Trophoblast cell (in vitro differentiated cells and primary cell): ENCODE measurements around the gene AKAP13.

ENCODE experiments used
- DNase-seq, 2 donors: peaks; one replicate each; pipeline ENCODE4 v3.0.0-alpha.2; 2016
- H2AFZ ChIP-seq: 2 replicates; pipeline ENCODE4 v1.6.1; 2013; ENCODE audit warnings: low read length, moderate library complexity, mild to moderate bottlenecking; ENCODE audit not compliant: insufficient read depth, poor library complexity
- H2AK5ac ChIP-seq: 2 replicates; pipeline ENCODE4 v1.6.1; 2013; ENCODE audit warnings: mild to moderate bottlenecking, low read length
- H2BK120ac ChIP-seq: 2 replicates; pipeline ENCODE4 v1.6.1; 2013; ENCODE audit warnings: low read length, mild to moderate bottlenecking, moderate library complexity; ENCODE audit not compliant: insufficient read depth, poor library complexity
- H2BK12ac ChIP-seq: 2 replicates; pipeline ENCODE4 v1.6.1; 2013; ENCODE audit warnings: mild to moderate bottlenecking, low read length, moderate library complexity
- H2BK5ac ChIP-seq: 2 replicates; pipeline ENCODE4 v1.6.1; 2013; ENCODE audit warnings: low read length, low read depth, moderate library complexity, mild to moderate bottlenecking; ENCODE audit not compliant: poor library complexity
- H3K14ac ChIP-seq: 2 replicates; pipeline ENCODE4 v1.6.1; 2013; ENCODE audit warnings: mild to moderate bottlenecking, low read length
- H3K18ac ChIP-seq: 2 replicates; pipeline ENCODE4 v1.6.1; 2013; ENCODE audit warnings: mild to moderate bottlenecking, low read length
- H3K23ac ChIP-seq: 2 replicates; pipeline ENCODE4 v1.6.1; 2013; ENCODE audit warnings: low read length
- H3K27ac ChIP-seq: 2 replicates; pipeline ENCODE4 v1.5.1; 2013; ENCODE audit warnings: low read depth, mild to moderate bottlenecking, inconsistent platforms, low read length, moderate library complexity
- H3K27me3 ChIP-seq: 2 replicates; pipeline ENCODE4 v1.6.1; 2013; ENCODE audit warnings: inconsistent platforms, mild to moderate bottlenecking, low read length, moderate library complexity; ENCODE audit not compliant: insufficient read depth
- H3K36me3 ChIP-seq, 2 experiments: 1 replicate in 1 of 2; 2 replicates in 1 of 2; pipeline ENCODE4 v1.6.1; 2013; ENCODE audit warnings: low read length in 2 of 2, mild to moderate bottlenecking in 2 of 2, moderate library complexity in 1 of 2; ENCODE audit not compliant: insufficient read depth in 2 of 2, control insufficient read depth in 1 of 2
- H3K4ac ChIP-seq: 2 replicates; pipeline ENCODE4 v1.6.1; 2013; ENCODE audit warnings: low read depth, mild to moderate bottlenecking, low read length, moderate library complexity
- H3K4me1 ChIP-seq, 2 experiments: 1 replicate in 1 of 2; 2 replicates in 1 of 2; pipeline ENCODE4 v1.6.1; 2013; ENCODE audit warnings: low read length in 2 of 2, mild to moderate bottlenecking in 2 of 2, moderate library complexity in 1 of 2; ENCODE audit not compliant: insufficient read depth in 2 of 2, control insufficient read depth in 1 of 2
- H3K4me2 ChIP-seq: 2 replicates; pipeline ENCODE4 v1.6.1; 2013; ENCODE audit warnings: inconsistent platforms, mild to moderate bottlenecking, low read length, moderate library complexity
- H3K4me3 ChIP-seq: 2 replicates; pipeline ENCODE4 v1.5.1; 2013; ENCODE audit warnings: mild to moderate bottlenecking, low read depth, low read length, inconsistent platforms
- H3K79me1 ChIP-seq: one replicate; pipeline ENCODE4 v1.6.1; 2013; ENCODE audit warnings: low read length
- H3K79me2 ChIP-seq: 2 replicates; pipeline ENCODE4 v1.6.1; 2013; ENCODE audit warnings: low read length, mild to moderate bottlenecking; ENCODE audit not compliant: control insufficient read depth, insufficient read depth, poor library complexity
- H3K9ac ChIP-seq: 2 replicates; pipeline ENCODE4 v1.6.1; 2013; ENCODE audit warnings: mild to moderate bottlenecking, low read length
- H3K9me3 ChIP-seq: 2 replicates; pipeline ENCODE4 v1.6.1; 2013; ENCODE audit warnings: low read depth, mild to moderate bottlenecking, control low read depth, inconsistent platforms, low read length; ENCODE audit not compliant: insufficient read depth
- H4K12ac ChIP-seq: 2 replicates; pipeline ENCODE4 v1.6.1; 2013; ENCODE audit warnings: low read depth, mild to moderate bottlenecking, low read length, moderate library complexity
- H4K8ac ChIP-seq: 2 replicates; pipeline ENCODE4 v1.6.1; 2013; ENCODE audit warnings: low read depth, mild to moderate bottlenecking, low read length, moderate library complexity
- H4K91ac ChIP-seq: one replicate; pipeline ENCODE4 v1.6.1; 2013; ENCODE audit warnings: low read depth, mild to moderate bottlenecking, low read length, moderate library complexity
- WGBS: extraction: QIAGEN DNeasy Blood & Tissue Kit; methylation state at CpG from one replicate; pipeline ENCODE4 v1.1.7; 2013; ENCODE audit warnings: missing lambda C conversion rate; ENCODE audit not compliant: insufficient read length, insufficient coverage; ENCODE audit errors: extremely low coverage; 5-methylcytosine and 5-hydroxymethylcytosine counted together

AKAP13 gene

GRCh38 chr15:85709250-85709649 lies 328.8 kb downstream of the AKAP13 start:
- no peak overlapping the region for H4K91ac ChIP-seq
- H2BK120ac ChIP-seq: no peak overlapping the region
- H2BK12ac ChIP-seq: no peak overlapping the region
- H3K79me2 ChIP-seq: no peaks in the 10 kb centered on the region
- H2AFZ ChIP-seq: no peak overlapping the region
- peaks cover 3 to 13% of the 10 kb centered on the region in 2 experiments for H3K4me1 ChIP-seq
- peaks cover 10 to 13% of the 10 kb centered on the region in 2 experiments for H3K36me3 ChIP-seq
- DNase-seq: no peak
- H3K4me3 ChIP-seq: no peak overlapping the region
- no peak overlapping the region for H4K12ac ChIP-seq
- H3K23ac ChIP-seq: no peak overlapping the region
- H3K79me1 ChIP-seq: no peaks in the 10 kb centered on the region
- H3K9me3 ChIP-seq: no peaks in the 10 kb centered on the region
- no peak overlapping the region for H3K4ac ChIP-seq
- no peak overlapping the region for H2BK5ac ChIP-seq
- no peak overlapping the region for H3K14ac ChIP-seq
- no peak overlapping the region for H3K9ac ChIP-seq
- H2AK5ac ChIP-seq: no peak overlapping the region
- no peaks in the 10 kb centered on the region for H3K27me3 ChIP-seq
- H3K27ac ChIP-seq: no peak overlapping the region
- H4K8ac ChIP-seq: no peak overlapping the region
- no CpG with 5 or more reads among the region's 2 CpGs for WGBS
- no peak overlapping the region for H3K18ac ChIP-seq
- H3K4me2 ChIP-seq: no peak overlapping the region

- Histone ChIP-seq H3K27me3 (no peaks in the 10 kb centered on the region), H4K12ac (no peak overlapping the region), H3K27ac (no peak overlapping the region), H3K79me1 (no peaks in the 10 kb centered on the region), H3K79me2 (no peaks in the 10 kb centered on the region), H2BK5ac (no peak overlapping the region), H2BK120ac (no peak overlapping the region), H2AK5ac (no peak overlapping the region), H3K9me3 (no peaks in the 10 kb centered on the region), H3K23ac (no peak overlapping the region), H3K4ac (no peak overlapping the region), H3K14ac (no peak overlapping the region), H3K4me3 (no peak overlapping the region), H3K4me2 (no peak overlapping the region), H3K4me1 (peaks cover 3 to 13% of the 10 kb centered on the region in 2 experiments), H3K36me3 (peaks cover 10 to 13% of the 10 kb centered on the region in 2 experiments), H3K18ac (no peak overlapping the region), H2AFZ (no peak overlapping the region), H2BK12ac (no peak overlapping the region), H4K91ac (no peak overlapping the region), H4K8ac (no peak overlapping the region), H3K9ac (no peak overlapping the region)
- no CpG with 5 or more reads among the region's 7 CpGs for WGBS
- DNase-seq: no peak
Observed at GRCh38 chr15:85710340-85710842, 330.0 kb downstream of the AKAP13 start.

GRCh38 chr15:85711580-85712192 lies 331.3 kb downstream of the AKAP13 start:
- Histone ChIP-seq H3K14ac (no peak overlapping the region), H3K4me3 (no peak overlapping the region), H2AK5ac (no peak overlapping the region), H4K12ac (no peak overlapping the region), H3K4ac (no peak overlapping the region), H3K4me1 (peaks cover 3 to 13% of the 10 kb centered on the region in 2 experiments), H3K9ac (no peak overlapping the region), H3K4me2 (no peak overlapping the region), H2BK12ac (no peak overlapping the region), H3K23ac (no peak overlapping the region), H3K18ac (no peak overlapping the region), H3K9me3 (no peaks in the 10 kb centered on the region), H2AFZ (no peak overlapping the region), H3K36me3 (peaks cover 12 to 15% of the 10 kb centered on the region in 2 experiments), H4K91ac (no peak overlapping the region), H2BK5ac (no peak overlapping the region), H3K79me1 (no peaks in the 10 kb centered on the region), H2BK120ac (no peak overlapping the region), H3K27me3 (no peaks in the 10 kb centered on the region), H4K8ac (no peak overlapping the region), H3K27ac (no peak overlapping the region), H3K79me2 (no peaks in the 10 kb centered on the region)
- WGBS: no CpG with 5 or more reads among the region's 7 CpGs
- peak in 1 of 2 donors; percentile 23 for DNase-seq

- no peak overlapping the region for H2AFZ ChIP-seq
- WGBS: no CpG with 5 or more reads among the region's 3 CpGs
- no peaks in the 10 kb centered on the region for H3K4me1 ChIP-seq
- no peak overlapping the region for H4K91ac ChIP-seq
- no peaks in the 10 kb centered on the region for H3K79me2 ChIP-seq
- H2AK5ac ChIP-seq: no peak overlapping the region
- H3K4me2 ChIP-seq: no peak overlapping the region
- no peak overlapping the region for H4K8ac ChIP-seq
- DNase-seq: peak in 1 of 2 donors; percentile 43
- H2BK5ac ChIP-seq: no peak overlapping the region
- H3K36me3 ChIP-seq: peaks cover 18 to 28% of the 10 kb centered on the region in 2 experiments
- H3K9ac ChIP-seq: peak overlapping the region; percentile 27
- no peak overlapping the region for H3K14ac ChIP-seq
- no peak overlapping the region for H4K12ac ChIP-seq
- H3K4me3 ChIP-seq: no peak overlapping the region
- no peak overlapping the region for H3K18ac ChIP-seq
- no peak overlapping the region for H2BK12ac ChIP-seq
- no peaks in the 10 kb centered on the region for H3K79me1 ChIP-seq
- no peaks in the 10 kb centered on the region for H3K27me3 ChIP-seq
- no peak overlapping the region for H3K4ac ChIP-seq
- H3K23ac ChIP-seq: no peak overlapping the region
- H3K9me3 ChIP-seq: no peaks in the 10 kb centered on the region
- H3K27ac ChIP-seq: no peak overlapping the region
- H2BK120ac ChIP-seq: no peak overlapping the region
Observed at GRCh38 chr15:85716261-85716660, 335.9 kb downstream of the AKAP13 start.
